IMR-90 (cell line): ENCODE data around the gene IL6ST. TPM values are rescaled to one million over a fixed set of nuclear protein-coding genes. Genes with fewer than 3 reads are reported as not detected.
"Not testable (repeated sequence)": the region's sequence is repeated elsewhere in the genome, so short reads cannot be mapped to it uniquely, and the experiment has no call there.

Experiments
- ATAC-seq: fragments of 200-7000 bp; cut with Tn5 transposase; 2 replicates; pipeline ENCODE4 v1.9.1; 2020; ENCODE audit warnings: low read depth, mild to moderate bottlenecking, moderate library complexity
- BruUV-seq: library from RNA; stranded (reverse); fragments of 400-500 nt; replicated peaks from 2 replicates; lab custom pipeline; 2021; lab: Mats Ljungman, UMichigan
- CTCF ChIA-PET: fragments of 300-600 bp; formaldehyde crosslinking; extraction: SDS; loops from one replicate; lab custom pipeline; 2021; ENCODE audit warnings: antibody characterized with exemption; lab: Yijun Ruan, JAX
- POLR2A ChIA-PET: fragments of 300-600 bp; sonication (Branson Sonifier 250); formaldehyde crosslinking; loops from one replicate; lab custom pipeline; 2022; ENCODE audit warnings: antibody characterized with exemption; ENCODE audit not compliant: unreplicated experiment; lab: Charles Lee
- DNase-seq: peaks from one replicate; pipeline ENCODE4 v3.0.0; 2013
- H2AFZ ChIP-seq: replicated peaks from 2 replicates; pipeline ENCODE3; 2013; ENCODE audit warnings: low read length, mild to moderate bottlenecking; ENCODE audit not compliant: poor library complexity
- H2AK5ac ChIP-seq: 2 replicates; pipeline ENCODE4 v1.6.1; 2013; ENCODE audit warnings: low read depth, low read length, inconsistent platforms
- H2AK9ac ChIP-seq: replicated peaks from 2 replicates; pipeline ENCODE3; 2013; ENCODE audit warnings: mild to moderate bottlenecking, low read depth, low read length, moderate library complexity; ENCODE audit not compliant: poor library complexity
- H2BK120ac ChIP-seq: 2 replicates; pipeline ENCODE4 v1.6.1; 2013; ENCODE audit warnings: low read depth, low read length, inconsistent platforms
- H2BK15ac ChIP-seq: 3 replicates; pipeline ENCODE4 v1.6.1; 2013; ENCODE audit warnings: low read depth, low read length, inconsistent platforms
- H2BK20ac ChIP-seq: 2 replicates; pipeline ENCODE4 v1.6.1; 2013; ENCODE audit warnings: low read depth, mild to moderate bottlenecking, inconsistent platforms, low read length, moderate library complexity
- H2BK5ac ChIP-seq: 2 replicates; pipeline ENCODE4 v1.6.1; 2013; ENCODE audit warnings: mild to moderate bottlenecking, low read depth, low read length, inconsistent platforms; ENCODE audit not compliant: poor library complexity, severe bottlenecking
- H3K14ac ChIP-seq: replicated peaks from 2 replicates; pipeline ENCODE4 v1.6.1; 2013; ENCODE audit warnings: low read depth, low read length, inconsistent platforms
- H3K18ac ChIP-seq: 2 replicates; pipeline ENCODE4 v1.6.1; 2013; ENCODE audit warnings: low read depth, low read length, control low read depth
- H3K23ac ChIP-seq: 2 replicates; pipeline ENCODE4 v1.6.1; 2013; ENCODE audit warnings: low read depth, low read length, inconsistent platforms
- H3K27ac ChIP-seq: 2 replicates; pipeline ENCODE4 v1.5.1; 2013; ENCODE audit warnings: mild to moderate bottlenecking, control low read depth, low read length; ENCODE audit not compliant: insufficient read depth
- H3K27me3 ChIP-seq: 2 replicates; pipeline ENCODE4 v1.6.1; 2013; ENCODE audit warnings: low read length; ENCODE audit not compliant: control insufficient read depth, insufficient read depth
- H3K36me3 ChIP-seq: 2 replicates; pipeline ENCODE4 v1.6.1; 2013; ENCODE audit warnings: low read length, mixed read lengths; ENCODE audit not compliant: control insufficient read depth, insufficient read depth
- H3K4ac ChIP-seq: 2 replicates; pipeline ENCODE4 v1.6.1; 2013; ENCODE audit warnings: low read depth, low read length, inconsistent platforms
- H3K4me1 ChIP-seq: 2 replicates; pipeline ENCODE4 v1.6.1; 2013; ENCODE audit warnings: low read length, mixed read lengths; ENCODE audit not compliant: control insufficient read depth, insufficient read depth
- H3K4me2 ChIP-seq: 2 replicates; pipeline ENCODE4 v1.6.1; 2013; ENCODE audit warnings: low read depth, mild to moderate bottlenecking, control low read depth, low read length, moderate library complexity
- H3K4me3 ChIP-seq: 2 replicates; pipeline ENCODE4 v1.5.1; 2013; ENCODE audit warnings: low read depth, mild to moderate bottlenecking, control low read depth, low read length, moderate library complexity; ENCODE audit not compliant: insufficient read depth
- H3K56ac ChIP-seq: 2 replicates; pipeline ENCODE4 v1.6.1; 2013; ENCODE audit warnings: low read length, inconsistent platforms; ENCODE audit not compliant: insufficient read depth; ENCODE audit errors: extremely low read depth
- H3K79me1 ChIP-seq, 2 experiments: 2 replicates each; pipeline ENCODE4 v1.6.1; 2013; ENCODE audit warnings: low read length in 2 of 2, inconsistent platforms in 1 of 2, low read depth in 1 of 2
- H3K9ac ChIP-seq: 2 replicates; pipeline ENCODE4 v1.6.1; 2013; ENCODE audit warnings: low read depth, low read length, control low read depth
- H3K9me1 ChIP-seq: 2 replicates; pipeline ENCODE4 v1.6.1; 2013; ENCODE audit warnings: low read length, inconsistent platforms; ENCODE audit not compliant: insufficient read depth
- H3K9me3 ChIP-seq: 2 replicates; pipeline ENCODE4 v1.6.1; 2013; ENCODE audit warnings: low read length; ENCODE audit not compliant: control insufficient read depth, insufficient read depth
- H4K20me1 ChIP-seq: 2 replicates; pipeline ENCODE4 v1.6.1; 2013; ENCODE audit warnings: low read length, inconsistent platforms; ENCODE audit not compliant: insufficient read depth
- H4K5ac ChIP-seq: 2 replicates; pipeline ENCODE4 v1.6.1; 2013; ENCODE audit warnings: mild to moderate bottlenecking, low read depth, low read length, control low read depth
- H4K8ac ChIP-seq, 2 experiments: 2 replicates each; pipeline ENCODE4 v1.6.1; 2013; ENCODE audit warnings: low read depth in 2 of 2, low read length in 2 of 2, control low read depth in 1 of 2, inconsistent platforms in 1 of 2
- H4K91ac ChIP-seq: 2 replicates; pipeline ENCODE4 v1.6.1; 2013; ENCODE audit warnings: low read depth, low read length, inconsistent platforms; ENCODE audit not compliant: insufficient read depth
- WGBS, 2 experiments: methylation state at CpG; one replicate each; pipeline versions ENCODE4 v1.1.5 to v1.1.7; 2013; ENCODE audit warnings: missing lambda C conversion rate in 2 of 2; ENCODE audit not compliant: insufficient read length in 1 of 2; ENCODE audit errors: extremely low coverage in 2 of 2; 5-methylcytosine and 5-hydroxymethylcytosine counted together
- dilution Hi-C: fragments of 300-500 bp; cut with HindIII; formaldehyde crosslinking; loops from one replicate; pipeline ENCODE4 v1.14.3; 2018; ENCODE audit warnings: low sequenced_read_pairs; ENCODE audit not compliant: unreplicated experiment
- in situ Hi-C: fragments of 300-500 bp; cut with MboI; formaldehyde crosslinking; loops from 3 replicates; pipeline ENCODE4 v1.14.3; 2019; ENCODE audit warnings: low sequenced_read_pairs, inconsistent platforms, mixed read lengths
- intact Hi-C: fragments of 100-400 bp; cut with micrococcal nuclease; formaldehyde crosslinking; loops from 2 replicates; pipeline ENCODE4 v1.10.0; 2022
- polyA plus RNA-seq, 3 experiments: library from polyadenylated mRNA; depleted of rRNA; stranded (reverse); fragments of >200 nt; gene quantifications; 2 replicates each; pipeline ENCODE4 v1.2.3, GENCODE V29; 2012; ENCODE audit warnings: low replicate concordance in 1 of 3
- total RNA-seq: library from RNA; depleted of rRNA; stranded (reverse); fragments of >200 nt; gene quantifications from 2 replicates; pipeline ENCODE4 v1.2.3, GENCODE V29; 2012

The IL6ST gene
- total and polyA plus RNA-seq, 2 of the 4 experiments (the other 2 are of a cell fraction), result 90.6 to 506 TPM

DNA sequence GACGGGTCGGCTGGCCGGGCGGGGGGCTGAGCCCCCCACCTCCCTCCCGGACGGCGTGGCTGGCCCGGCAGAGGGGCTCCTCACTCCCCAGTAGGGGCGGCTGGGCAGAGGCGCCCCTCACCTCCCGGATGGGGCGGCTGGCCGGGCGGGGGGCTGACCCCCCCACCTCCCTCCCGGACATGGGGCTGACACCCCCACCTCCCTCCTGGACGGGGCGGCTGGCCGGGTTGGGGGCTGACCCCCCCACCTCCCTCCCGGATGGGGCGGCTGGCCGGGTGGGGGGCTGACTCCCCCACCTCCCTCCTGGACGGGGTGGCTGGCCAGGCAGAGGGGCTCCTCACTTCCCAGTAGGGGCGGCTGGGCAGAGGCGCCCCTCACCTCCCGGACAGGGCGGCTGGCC, 19.9 kb upstream of the IL6ST start:
- H2BK15ac ChIP-seq, H3K9me3 ChIP-seq, H3K18ac ChIP-seq, H2BK20ac ChIP-seq, H3K4me2 ChIP-seq, in situ Hi-C loops, H4K91ac ChIP-seq, H2BK120ac ChIP-seq, ATAC-seq, H3K36me3 ChIP-seq, H3K14ac ChIP-seq, CTCF ChIA-PET, H3K9me1 ChIP-seq, POLR2A ChIA-PET, H3K56ac ChIP-seq, H2AFZ ChIP-seq, H4K8ac ChIP-seq, H2BK5ac ChIP-seq, H2AK9ac ChIP-seq, BruUV-seq, DNase-seq, H3K23ac ChIP-seq, H3K79me1 ChIP-seq, H3K27me3 ChIP-seq, H2AK5ac ChIP-seq, dilution Hi-C loops, H3K4ac ChIP-seq, H3K4me3 ChIP-seq, H4K20me1 ChIP-seq, H4K5ac ChIP-seq, H3K9ac ChIP-seq, H3K27ac ChIP-seq: not testable (repeated sequence)
- WGBS, 2 experiments, result no CpG with 5 or more reads among the region's 26 CpGs
- intact Hi-C loops, result loop anchor here (5.0 kb wide), 1 partner anchor 108 kb away; no protein-coding TSS in a partner anchor
- H3K4me1 ChIP-seq, result peaks cover 11% of the 10 kb centered on the region

DNA sequence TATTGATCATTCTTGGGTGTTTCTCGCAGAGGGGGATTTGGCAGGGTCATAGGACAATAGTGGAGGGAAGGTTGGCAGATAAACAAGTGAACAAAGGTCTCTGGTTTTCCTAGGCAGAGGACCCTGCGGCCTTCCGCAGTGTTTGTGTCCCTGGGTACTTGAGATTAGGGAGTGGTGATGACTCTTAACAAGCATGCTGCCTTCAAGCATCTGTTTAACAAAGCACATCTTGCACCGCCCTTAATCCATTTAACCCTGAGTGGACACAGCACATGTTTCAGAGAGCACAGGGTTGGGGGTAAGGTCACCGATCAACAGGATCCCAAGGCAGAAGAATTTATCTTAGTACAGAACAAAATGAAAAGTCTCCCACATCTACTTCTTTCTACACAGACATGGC, 19.2 kb upstream of the IL6ST start:
- H2AK5ac ChIP-seq, H3K9me3 ChIP-seq, H2AFZ ChIP-seq, H2BK20ac ChIP-seq, ATAC-seq, DNase-seq, H2BK15ac ChIP-seq, H3K4me2 ChIP-seq, H2BK5ac ChIP-seq, H3K23ac ChIP-seq, H3K79me1 ChIP-seq, H3K9ac ChIP-seq, dilution Hi-C loops, H4K8ac ChIP-seq, H3K27ac ChIP-seq, H3K56ac ChIP-seq, H3K18ac ChIP-seq, H3K36me3 ChIP-seq, H3K4me1 ChIP-seq, BruUV-seq, H2AK9ac ChIP-seq, H4K5ac ChIP-seq, H3K27me3 ChIP-seq, H3K4ac ChIP-seq, CTCF ChIA-PET, H3K14ac ChIP-seq, in situ Hi-C loops, POLR2A ChIA-PET, H3K4me3 ChIP-seq, H3K9me1 ChIP-seq, H4K91ac ChIP-seq, H4K20me1 ChIP-seq, H2BK120ac ChIP-seq: not testable (repeated sequence)
- WGBS, 2 experiments, result no CpG with 5 or more reads among the region's 5 CpGs
- intact Hi-C loops, result loop anchor here (5.0 kb wide), 1 partner anchor 108 kb away; no protein-coding TSS in a partner anchor
